ENCODE measurements around the gene GLE1. TPM values are rescaled to one million over a fixed set of nuclear protein-coding genes. Genes with fewer than 3 reads are reported as not detected.
A peak's percentile ranks its signal among the peaks of the same experiment; 100 is the strongest.

The GLE1 gene
- total and polyA plus RNA-seq, 12 donors = 10.5 to 24.5 (median 19.4) TPM

- WGBS, 2 donors = 0 to 1% methylated on average over 45 to 48 of the region's 48 CpGs
- intact Hi-C loops (cut with DNase I) = loop anchor here in 3 of 10 donors (5.0 to 10.0 kb wide), 2 partner anchors 96 to 98 kb away; partner anchors contain the start of gene SPTAN1 (in 3 of the 3)
- peak overlapping the region in 9 of 10 donors; percentile 78 to 94 (median 90) for H3K27ac ChIP-seq
- peak in 2 of 9 donors; percentile 7 to 10 for TF ChIP-seq CTCF (IDR thresholded peaks at IDR 0.05)
- peaks cover 0 to 33% (median 15%) of the 10 kb centered on the region in 9 donors for H3K4me1 ChIP-seq
- H3K4me3 ChIP-seq = peak overlapping the region; percentile 54 to 98 (median 87)
- no peaks in the 10 kb centered on the region for H3K9me3 ChIP-seq
- no peaks in the 10 kb centered on the region for H3K27me3 ChIP-seq
- peak; percentile 68 to 71 for DNase-seq
- H3K36me3 ChIP-seq = peaks cover 0 to 28% (median 11%) of the 10 kb centered on the region in 9 donors
- ATAC-seq = peak; percentile 66 to 83 (median 74)
Measured at GRCh38 chr9:128456613-128457061, 47.9 kb upstream of the GLE1 start.

- ATAC-seq = no peak
- WGBS, 2 donors = 52 to 53% methylated on average over 14 of the region's 14 CpGs
- no peak for DNase-seq
- Histone ChIP-seq H3K9me3 (no peaks in the 10 kb centered on the region), H3K27me3 (no peaks in the 10 kb centered on the region), H3K36me3 (peaks cover 0 to 34% (median 15%) of the 10 kb centered on the region in 9 donors), H3K4me3 (peak overlapping the region; percentile 54 to 98 (median 87)), H3K27ac (peak overlapping the region in 2 of 10 donors; percentile 89 to 90), H3K4me1 (peaks cover 0 to 33% (median 15%) of the 10 kb centered on the region in 9 donors)
- intact Hi-C loops (cut with DNase I) = loop anchor here in 3 of 10 donors (5.0 to 10.0 kb wide), 2 partner anchors 95 to 98 kb away; partner anchors contain the start of gene SPTAN1 (in 3 of the 3)
- TF ChIP-seq CTCF (IDR thresholded peaks at IDR 0.05) = no peak
Measured at GRCh38 chr9:128457207-128457606, 47.3 kb upstream of the GLE1 start.

- Histone ChIP-seq H3K27me3 (no peaks in the 10 kb centered on the region), H3K4me3 (no peak overlapping the region), H3K4me1 (peaks cover 0 to 33% (median 15%) of the 10 kb centered on the region in 9 donors), H3K36me3 (peaks cover 0 to 52% (median 27%) of the 10 kb centered on the region in 9 donors), H3K9me3 (no peaks in the 10 kb centered on the region), H3K27ac (peak overlapping the region in 7 of 10 donors; percentile 6 to 65 (median 26))
- no peak for TF ChIP-seq CTCF (IDR thresholded peaks at IDR 0.05)
- 44 to 63% methylated on average over 3 of the region's 3 CpGs for WGBS, 2 donors
- DNase-seq (peak; percentile 32 to 35), ATAC-seq (peak in 6 of 8 donors; percentile 16 to 71 (median 42))
- intact Hi-C loops (cut with DNase I) = loop anchor here in 3 of 10 donors (5.0 to 10.0 kb wide), 2 partner anchors 93 to 96 kb away; partner anchors contain the start of gene SPTAN1 (in 3 of the 3)
Measured at GRCh38 chr9:128459011-128459410, 45.5 kb upstream of the GLE1 start.

- no peak overlapping the region for H3K4me3 ChIP-seq
- H3K36me3 ChIP-seq = peaks cover 0 to 87% (median 8%) of the 10 kb centered on the region in 9 donors
- no peak for TF ChIP-seq CTCF (IDR thresholded peaks at IDR 0.05)
- ATAC-seq (no peak), DNase-seq (no peak)
- peaks cover 0 to 3% (median 0%) of the 10 kb centered on the region in 9 donors for H3K4me1 ChIP-seq
- H3K27me3 ChIP-seq = no peaks in the 10 kb centered on the region
- H3K9me3 ChIP-seq = no peaks in the 10 kb centered on the region
- H3K27ac ChIP-seq = no peak overlapping the region
- WGBS, 2 donors = 89 to 95% methylated on average over 7 of the region's 7 CpGs
- intact Hi-C loops (cut with DNase I) = no loop called here
Measured at GRCh38 chr9:128469070-128469469, 35.4 kb upstream of the GLE1 start.

Data from heart right ventricle (tissue), 16 donors.